ENCODE measurements around the gene ADIPOR2. TPM values are rescaled to one million over a fixed set of nuclear protein-coding genes. Genes with fewer than 3 reads are reported as not detected.
"Not testable (repeated sequence)": the region's sequence is repeated elsewhere in the genome, so short reads cannot be mapped to it uniquely, and the experiment has no call there.

Gene ADIPOR2
- total RNA-seq, 2 experiments from 2014 or later = 43.8 to 47.3 TPM

GRCh38 chr12:1728824-1729223 is 38.0 kb downstream of the ADIPOR2 start:
- Mint-ChIP-seq H3K4me3 (no peak overlapping the region), H3K27me3 (no peaks in the 10 kb centered on the region), H3K9me3 (peaks cover 3% of the 10 kb centered on the region), H3K27ac (no peak overlapping the region), H3K4me1 (ENCODE audit: low read depth) (peaks cover 19% of the 10 kb centered on the region), H3K36me3 (peaks cover 13% of the 10 kb centered on the region)
- DNase-seq = no peak
- ChIA-PET CTCF (interaction anchor here (1.3 kb wide), 1 partner anchor 62 kb away, joined by 3 read pairs; no protein-coding TSS in a partner anchor), POLR2A (no interaction called here)
- intact Hi-C loops (cut with micrococcal nuclease) = no loop called here

- Mint-ChIP-seq H3K9me3 (peaks cover 3% of the 10 kb centered on the region), H3K4me3 (no peak overlapping the region), H3K27ac (no peak overlapping the region), H3K36me3 (peaks cover 11% of the 10 kb centered on the region), H3K4me1 (ENCODE audit: low read depth) (peaks cover 17% of the 10 kb centered on the region), H3K27me3 (no peaks in the 10 kb centered on the region)
- DNase-seq = no peak
- POLR2A ChIA-PET = no interaction called here
- intact Hi-C loops (cut with micrococcal nuclease) = no loop called here
- CTCF ChIA-PET = no interaction called here
Observed at GRCh38 chr12:1731019-1731687, 40.3 kb downstream of the ADIPOR2 start.

- H3K27ac Mint-ChIP-seq; H3K9me3 Mint-ChIP-seq; H3K27me3 Mint-ChIP-seq; CTCF ChIA-PET; H3K4me3 Mint-ChIP-seq; DNase-seq; POLR2A ChIA-PET; intact Hi-C loops (cut with micrococcal nuclease): not testable (repeated sequence)
- Mint-ChIP-seq H3K4me1 (ENCODE audit: low read depth) (peaks cover 17% of the 10 kb centered on the region), H3K36me3 (peaks cover 11% of the 10 kb centered on the region)
Observed at GRCh38 chr12:1731688-1732078, 40.8 kb downstream of the ADIPOR2 start.

GRCh38 chr12:1732914-1733313 is 42.0 kb downstream of the ADIPOR2 start:
- no peak overlapping the region for H3K27ac Mint-ChIP-seq
- no peaks in the 10 kb centered on the region for H3K27me3 Mint-ChIP-seq
- no peak overlapping the region for H3K4me3 Mint-ChIP-seq
- H3K9me3 Mint-ChIP-seq = peaks cover 3% of the 10 kb centered on the region
- ChIA-PET POLR2A (no interaction called here), CTCF (no interaction called here)
- no peak for DNase-seq
- peaks cover 17% of the 10 kb centered on the region for H3K4me1 Mint-ChIP-seq (ENCODE audit: low read depth)
- intact Hi-C loops (cut with micrococcal nuclease) = no loop called here
- peaks cover 7% of the 10 kb centered on the region for H3K36me3 Mint-ChIP-seq

GRCh38 chr12:1733712-1734111 is 42.8 kb downstream of the ADIPOR2 start:
- H3K9me3 Mint-ChIP-seq; H3K27ac Mint-ChIP-seq; H3K27me3 Mint-ChIP-seq; H3K36me3 Mint-ChIP-seq; intact Hi-C loops (cut with micrococcal nuclease); H3K4me3 Mint-ChIP-seq; POLR2A ChIA-PET; CTCF ChIA-PET; DNase-seq: not testable (repeated sequence)
- H3K4me1 Mint-ChIP-seq (ENCODE audit: low read depth) = peaks cover 19% of the 10 kb centered on the region

- CTCF ChIA-PET = no interaction called here
- POLR2A ChIA-PET = no interaction called here
- Mint-ChIP-seq H3K9me3 (peaks cover 3% of the 10 kb centered on the region), H3K27ac (no peak overlapping the region), H3K4me1 (ENCODE audit: low read depth) (peaks cover 25% of the 10 kb centered on the region), H3K4me3 (no peak overlapping the region), H3K36me3 (no peaks in the 10 kb centered on the region), H3K27me3 (no peaks in the 10 kb centered on the region)
- no peak for DNase-seq
- intact Hi-C loops (cut with micrococcal nuclease) = no loop called here
Observed at GRCh38 chr12:1737652-1738286, 46.9 kb downstream of the ADIPOR2 start.

GRCh38 chr12:1738446-1738845 is 47.6 kb downstream of the ADIPOR2 start:
- ChIA-PET CTCF (interaction anchor here (0.9 kb wide), 1 partner anchor 53 kb away, joined by 3 read pairs; no protein-coding TSS in a partner anchor), POLR2A (no interaction called here)
- Mint-ChIP-seq H3K27ac (no peak overlapping the region), H3K9me3 (peaks cover 3% of the 10 kb centered on the region), H3K36me3 (no peaks in the 10 kb centered on the region), H3K4me1 (ENCODE audit: low read depth) (peaks cover 22% of the 10 kb centered on the region), H3K4me3 (no peak overlapping the region), H3K27me3 (no peaks in the 10 kb centered on the region)
- intact Hi-C loops (cut with micrococcal nuclease) = no loop called here
- DNase-seq = no peak

GRCh38 chr12:1739368-1739767 is 48.5 kb downstream of the ADIPOR2 start:
- no peak overlapping the region for H3K27ac Mint-ChIP-seq
- H3K9me3 Mint-ChIP-seq = no peaks in the 10 kb centered on the region
- H3K27me3 Mint-ChIP-seq = no peaks in the 10 kb centered on the region
- intact Hi-C loops (cut with micrococcal nuclease) = no loop called here
- H3K4me1 Mint-ChIP-seq (ENCODE audit: low read depth) = peaks cover 22% of the 10 kb centered on the region
- no peak for DNase-seq
- H3K4me3 Mint-ChIP-seq = no peak overlapping the region
- CTCF ChIA-PET = interaction anchor here (0.9 kb wide), 1 partner anchor 52 kb away, joined by 3 read pairs; no protein-coding TSS in a partner anchor
- no peaks in the 10 kb centered on the region for H3K36me3 Mint-ChIP-seq
- POLR2A ChIA-PET = no interaction called here

- Mint-ChIP-seq H3K4me3 (no peak overlapping the region), H3K27ac (no peak overlapping the region), H3K4me1 (ENCODE audit: low read depth) (peaks cover 22% of the 10 kb centered on the region), H3K36me3 (peaks cover under 1% of the 10 kb centered on the region), H3K27me3 (no peaks in the 10 kb centered on the region), H3K9me3 (no peaks in the 10 kb centered on the region)
- ChIA-PET CTCF (interaction anchor here (1.3 kb wide), 1 partner anchor 106 kb away, joined by 3 read pairs; no protein-coding TSS in a partner anchor), POLR2A (no interaction called here)
- DNase-seq = no peak
- intact Hi-C loops (cut with micrococcal nuclease) = no loop called here
Observed at GRCh38 chr12:1740161-1740948, 49.5 kb downstream of the ADIPOR2 start.

- peaks cover 10% of the 10 kb centered on the region for H3K36me3 Mint-ChIP-seq
- ChIA-PET POLR2A (no interaction called here), CTCF (interaction anchor here (1.3 kb wide), 1 partner anchor 107 kb away, joined by 3 read pairs; no protein-coding TSS in a partner anchor)
- H3K4me3 Mint-ChIP-seq = no peak overlapping the region
- intact Hi-C loops (cut with micrococcal nuclease) = no loop called here
- H3K9me3 Mint-ChIP-seq = peaks cover 5% of the 10 kb centered on the region
- H3K27ac Mint-ChIP-seq = no peak overlapping the region
- H3K27me3 Mint-ChIP-seq = no peaks in the 10 kb centered on the region
- H3K4me1 Mint-ChIP-seq (ENCODE audit: low read depth) = peaks cover 22% of the 10 kb centered on the region
- no peak for DNase-seq
Observed at GRCh38 chr12:1741154-1741949, 50.5 kb downstream of the ADIPOR2 start.

- intact Hi-C loops (cut with micrococcal nuclease) = no loop called here
- Mint-ChIP-seq H3K9me3 (peaks cover 28% of the 10 kb centered on the region), H3K36me3 (peaks cover 28% of the 10 kb centered on the region), H3K27me3 (no peaks in the 10 kb centered on the region), H3K4me3 (no peak overlapping the region), H3K4me1 (ENCODE audit: low read depth) (peaks cover 12% of the 10 kb centered on the region), H3K27ac (no peak overlapping the region)
- DNase-seq = no peak
- POLR2A ChIA-PET = no interaction called here
- CTCF ChIA-PET = no interaction called here
Observed at GRCh38 chr12:1744932-1745331, 54.1 kb downstream of the ADIPOR2 start.

- Mint-ChIP-seq H3K4me3 (no peak overlapping the region), H3K27ac (no peak overlapping the region), H3K27me3 (no peaks in the 10 kb centered on the region), H3K4me1 (ENCODE audit: low read depth) (no peaks in the 10 kb centered on the region), H3K9me3 (peaks cover 28% of the 10 kb centered on the region), H3K36me3 (peaks cover 28% of the 10 kb centered on the region)
- CTCF ChIA-PET = no interaction called here
- no peak for DNase-seq
- intact Hi-C loops (cut with micrococcal nuclease) = no loop called here
- POLR2A ChIA-PET = no interaction called here
Observed at GRCh38 chr12:1747609-1748008, 56.7 kb downstream of the ADIPOR2 start.

Data from activated CD4-positive, alpha-beta memory T cell treated with anti-CD3 and anti-CD28 coated beads for 36 hours (primary cell).